ENCODE measurements around the gene PAK5.

Gene PAK5

DNA sequence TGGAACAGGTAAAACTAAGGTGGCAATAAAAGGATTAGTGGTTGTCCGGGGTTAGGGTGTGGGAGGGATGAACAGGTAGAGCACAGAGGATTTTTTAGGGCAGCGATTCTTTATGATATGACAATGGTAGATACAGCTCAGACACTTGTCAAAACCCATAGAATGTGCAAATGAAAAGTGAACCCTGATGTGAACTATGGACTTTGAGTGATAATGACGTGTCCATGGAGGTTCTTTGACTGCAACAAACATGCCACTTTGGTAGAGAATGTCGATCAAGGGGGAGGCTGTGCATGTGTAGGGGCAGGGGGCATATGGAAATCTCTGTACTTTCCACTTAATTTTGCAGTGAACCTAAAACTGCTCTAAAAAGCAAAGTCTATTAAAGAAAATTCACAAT lies 223.8 kb downstream of the PAK5 start:
- no peak for DNase-seq

DNA sequence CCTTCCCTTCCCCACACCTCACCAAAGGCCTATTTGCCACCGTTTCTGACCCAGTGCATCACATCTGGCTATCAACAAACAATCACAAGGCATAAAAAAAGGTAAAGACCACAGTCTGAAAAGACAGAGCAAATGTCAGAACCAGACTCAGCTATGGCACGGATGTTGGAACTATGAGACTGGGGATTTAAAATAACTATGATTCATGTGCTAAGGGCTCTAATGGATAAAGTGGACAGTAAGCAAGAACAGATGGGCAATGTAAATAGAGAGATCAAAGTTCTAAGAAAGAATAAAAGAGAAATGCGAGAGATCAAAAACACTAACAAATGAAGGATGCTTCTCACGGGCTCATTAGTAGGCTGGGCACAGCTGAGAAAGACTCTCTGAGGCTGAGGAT lies 225.0 kb downstream of the PAK5 start:
- no peak for DNase-seq

DNA sequence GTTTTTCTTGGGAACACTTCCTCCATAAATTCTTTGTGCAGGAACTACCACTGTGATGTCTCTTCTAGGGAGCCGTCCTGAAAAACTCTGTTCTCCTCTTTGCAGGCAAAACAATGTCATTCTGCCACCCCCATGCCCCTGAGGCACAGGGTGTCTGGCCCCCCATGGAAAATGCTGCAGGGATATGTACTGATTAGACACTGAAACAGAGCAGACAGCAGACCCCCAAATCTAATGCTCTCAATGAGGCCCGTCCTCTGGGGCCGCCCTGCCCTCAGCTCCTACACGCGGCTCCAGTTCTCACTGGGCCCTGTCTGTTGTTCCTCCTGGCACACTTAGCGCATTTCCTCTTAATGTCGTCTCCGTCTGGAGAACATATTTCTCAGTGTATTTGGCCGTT lies 227.0 kb downstream of the PAK5 start:
- no peak for DNase-seq

DNA sequence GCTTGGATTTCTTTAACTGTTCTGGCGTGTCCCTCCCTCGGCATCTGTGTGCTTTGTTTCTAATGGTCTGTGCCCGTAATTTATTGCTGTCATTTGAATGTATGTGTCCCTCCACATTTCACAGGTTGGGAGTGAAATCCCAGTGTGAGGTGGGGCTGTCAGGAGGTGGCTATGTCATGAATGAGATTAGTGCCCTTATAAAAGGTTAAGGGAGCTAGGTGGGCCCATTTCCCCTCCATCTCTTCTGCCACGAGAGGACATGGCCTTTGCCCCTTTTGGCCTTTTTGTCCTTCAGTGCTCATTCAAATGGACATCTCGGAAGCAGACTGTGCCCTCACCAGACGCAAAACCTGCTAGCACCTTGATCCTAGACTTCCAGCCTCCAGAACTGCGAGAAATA lies 228.2 kb downstream of the PAK5 start:
- DNase-seq = no peak

DNA sequence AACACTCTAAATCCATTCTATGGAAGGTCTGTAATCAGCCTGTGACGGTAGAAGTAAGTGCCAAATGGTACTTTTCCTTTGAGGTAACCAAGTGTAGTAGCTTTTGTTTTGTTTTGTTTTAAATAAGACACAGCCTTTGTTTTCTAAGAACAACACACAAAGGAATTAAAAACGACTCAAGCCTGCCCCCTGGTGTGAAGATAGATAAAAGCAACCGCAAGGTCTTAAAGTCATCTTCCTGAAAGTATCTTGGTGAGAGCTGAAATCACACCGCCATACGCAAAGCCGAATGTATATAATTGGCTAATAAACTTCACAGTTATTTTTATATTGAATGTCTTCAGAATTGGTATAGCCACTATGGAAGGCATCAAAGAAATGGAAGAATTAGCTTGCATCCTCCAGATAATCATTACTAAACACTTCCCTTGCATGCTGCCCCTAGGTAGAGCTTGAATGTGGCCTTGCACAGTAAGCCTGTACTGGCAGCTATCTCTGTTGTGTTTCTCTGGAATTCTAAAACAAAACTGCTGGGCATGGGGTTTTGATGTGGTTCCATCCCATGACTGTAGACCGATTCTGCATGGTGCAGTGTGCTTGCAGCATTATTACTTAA lies 228.9 kb downstream of the PAK5 start:
- DNase-seq = peak; percentile 77

DNA sequence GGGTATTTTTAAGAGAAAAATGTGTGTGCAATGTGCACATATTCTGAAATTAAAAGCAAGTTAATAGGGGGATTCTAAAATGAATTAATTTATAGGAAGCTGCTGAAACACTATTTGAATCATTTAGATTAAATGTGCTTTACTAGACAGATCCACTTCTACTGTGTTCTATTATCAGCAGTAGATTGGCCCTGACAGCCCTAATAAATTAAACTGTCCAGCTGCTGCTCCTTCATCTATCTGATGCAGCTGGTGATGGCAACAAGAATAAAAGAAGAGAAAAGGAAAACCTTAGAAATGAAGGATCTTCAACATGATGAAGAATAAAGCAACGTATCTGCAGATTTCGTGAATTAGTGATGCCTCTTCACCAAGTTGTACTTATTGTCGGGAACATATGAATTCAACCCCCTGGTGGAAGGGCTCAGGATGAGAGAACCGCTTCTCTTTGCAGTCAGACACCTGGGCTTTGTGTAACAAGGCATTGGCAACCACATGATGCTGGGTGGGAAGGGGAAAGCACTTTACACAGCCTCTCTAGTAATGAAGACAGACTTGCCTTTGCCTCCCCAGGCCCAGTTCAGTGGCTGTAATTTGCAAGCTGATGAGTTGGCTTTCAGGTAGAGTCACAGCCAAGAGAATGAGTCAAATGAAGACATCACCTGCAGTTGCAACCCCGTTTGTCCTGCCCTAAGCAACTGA lies 230.1 kb downstream of the PAK5 start:
- peak; percentile 18 for DNase-seq

DNA sequence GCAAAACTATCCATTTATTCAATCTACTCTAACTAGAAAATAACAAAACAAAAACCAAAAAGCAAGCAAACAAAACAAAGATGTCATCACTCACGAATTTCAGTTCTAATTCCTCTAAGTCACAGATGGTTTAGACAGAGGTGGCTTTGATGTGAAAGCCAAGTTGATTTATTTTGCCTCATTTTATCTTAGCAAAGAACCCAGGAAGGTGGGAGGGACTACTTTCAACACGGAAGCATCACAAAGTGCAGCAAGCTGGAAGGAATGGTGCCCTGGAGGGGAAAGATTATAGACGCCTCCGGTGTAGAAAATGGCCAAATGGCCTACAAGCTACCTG lies 236.1 kb downstream of the PAK5 start:
- no peak for DNase-seq

DNA sequence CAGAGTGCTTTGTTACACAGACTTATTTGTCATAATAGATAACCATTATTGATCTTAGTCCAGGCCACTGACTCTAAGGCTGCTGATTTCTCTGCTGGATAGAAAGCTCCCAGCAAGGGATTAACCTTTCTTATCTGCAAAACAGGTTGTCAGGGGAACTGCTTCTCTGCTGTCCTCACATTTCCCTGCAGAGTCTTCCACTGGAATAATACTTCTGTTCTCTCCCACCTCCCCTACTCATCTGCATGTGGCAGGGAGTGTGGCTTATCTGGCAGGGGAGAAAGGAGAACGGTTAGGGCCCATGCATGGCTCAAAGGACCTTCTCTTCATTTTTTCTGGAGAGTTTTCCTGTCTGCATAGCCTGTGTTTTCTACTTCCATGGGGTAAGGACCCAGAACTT lies 238.3 kb downstream of the PAK5 start:
- no peak for DNase-seq

DNA sequence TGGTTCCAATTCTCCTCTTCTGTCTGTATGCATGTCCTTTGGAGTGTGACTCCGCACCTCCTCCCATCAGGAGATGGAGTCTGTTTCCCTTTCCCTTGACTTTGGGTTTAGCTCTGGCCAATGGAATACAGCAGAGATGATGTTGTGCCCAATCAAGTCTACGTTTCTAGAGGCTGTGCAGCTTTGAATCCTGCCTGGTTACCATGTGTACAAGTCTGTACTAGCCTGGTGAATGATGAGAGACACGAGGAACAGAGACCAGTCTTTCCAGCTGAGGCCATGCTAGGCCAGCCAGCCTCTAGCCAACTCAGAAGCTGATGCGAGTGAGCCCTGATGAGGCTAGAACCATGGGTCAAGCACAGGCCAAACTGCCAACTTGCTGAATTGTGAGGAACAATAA lies 241.3 kb downstream of the PAK5 start:
- no peak for DNase-seq

DNA sequence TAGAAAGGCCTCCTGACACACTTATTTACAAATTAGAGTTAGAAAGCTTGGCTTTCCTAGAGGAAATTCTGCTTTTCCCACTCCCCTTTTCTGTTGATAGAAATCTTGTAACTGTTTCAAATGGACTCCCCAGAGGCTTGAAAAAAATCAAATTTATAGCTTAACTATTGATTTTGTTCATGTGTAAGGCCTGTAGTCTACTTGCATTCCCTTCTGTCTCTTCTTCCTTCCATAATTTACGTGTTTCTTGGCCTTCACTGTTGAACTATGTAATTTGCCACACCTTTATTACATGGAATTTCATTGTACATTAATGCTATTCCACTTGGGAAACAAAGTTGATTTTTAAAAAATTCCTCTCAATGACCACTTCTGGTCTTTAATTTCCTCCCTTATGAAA lies 243.1 kb downstream of the PAK5 start:
- no peak for DNase-seq

DNA sequence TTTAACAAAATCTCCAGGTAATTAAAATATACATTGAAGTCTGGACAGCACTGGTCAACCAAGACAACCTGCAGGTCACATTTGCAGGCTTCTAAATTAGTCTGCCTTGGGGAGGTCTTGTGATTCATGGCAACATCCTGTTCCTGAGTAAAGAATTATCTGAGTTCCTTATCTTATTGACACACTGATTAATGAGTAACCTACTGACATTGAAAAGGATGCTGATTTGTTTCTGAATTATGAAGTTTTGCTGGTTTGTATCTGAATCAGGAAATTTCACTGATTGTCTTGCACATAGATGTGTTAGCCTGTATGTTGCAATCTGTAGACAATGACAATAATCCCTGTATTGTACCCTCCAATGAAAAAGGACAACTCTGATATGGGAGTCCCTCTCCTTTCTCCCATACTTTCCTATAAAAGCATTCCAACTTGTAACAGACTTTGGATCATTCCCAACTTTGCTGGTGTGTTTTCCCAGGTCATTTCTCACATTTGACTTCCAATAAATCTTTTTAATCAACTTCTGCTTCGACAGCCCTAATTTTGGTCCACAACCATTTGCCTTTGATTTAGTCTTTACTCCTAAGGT lies 244.5 kb downstream of the PAK5 start:
- DNase-seq = no peak

DNA sequence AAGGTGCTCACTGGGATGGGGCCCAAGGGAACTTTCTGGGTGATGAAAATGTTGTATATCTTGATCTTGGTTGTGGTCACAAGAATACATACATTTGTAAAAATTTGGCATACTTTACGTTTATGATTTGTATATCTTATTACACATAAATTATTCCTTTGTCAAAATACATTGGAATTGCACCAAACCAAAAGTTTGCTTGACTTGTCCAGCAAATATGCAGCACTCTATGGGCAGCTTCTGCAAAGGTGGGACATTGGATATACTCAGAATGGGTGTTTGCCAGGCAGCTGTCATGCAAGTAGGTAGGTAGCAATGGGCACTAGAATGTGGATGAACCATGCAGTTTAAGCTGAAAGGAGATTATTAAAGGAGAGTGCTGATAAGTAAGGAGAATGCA lies 246.5 kb downstream of the PAK5 start:
- DNase-seq = no peak

DNA sequence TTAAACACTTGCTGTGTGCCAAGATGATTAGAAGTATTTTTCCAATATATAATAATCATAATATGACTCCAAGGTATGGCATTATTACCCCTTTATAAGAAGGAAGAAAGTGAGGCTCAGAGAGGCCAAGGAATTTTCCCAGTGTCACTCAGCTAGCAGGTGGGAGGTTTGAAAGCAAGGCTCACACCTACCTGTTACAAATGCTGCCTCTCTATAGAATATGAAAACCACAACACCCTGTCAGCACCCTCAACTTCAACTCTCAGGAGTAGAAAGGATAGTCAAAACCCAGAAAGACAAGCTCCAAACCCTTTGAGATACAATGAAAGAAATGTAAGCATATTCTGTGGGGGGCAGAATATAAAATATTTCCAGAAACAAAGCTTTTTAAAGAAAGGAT lies 247.8 kb downstream of the PAK5 start:
- no peak for DNase-seq

DNA sequence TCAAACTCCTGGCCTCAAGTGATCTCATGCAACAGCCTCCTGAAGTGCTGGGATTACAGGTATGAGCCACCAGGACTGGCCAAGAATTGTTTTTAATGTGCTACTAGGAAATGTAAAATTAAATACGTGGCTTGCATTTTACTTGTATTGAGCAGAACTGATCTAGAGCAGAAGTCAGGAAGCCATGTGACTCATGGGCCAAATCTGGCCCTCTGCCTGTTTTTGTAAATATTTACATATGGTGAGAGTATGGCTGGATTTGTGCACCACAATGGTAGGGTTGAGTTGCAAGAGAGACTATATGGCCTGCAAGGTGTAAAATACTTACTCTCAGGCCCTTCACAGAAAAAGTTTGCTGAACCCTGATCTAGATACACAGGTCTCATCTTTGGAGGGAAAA lies 248.7 kb downstream of the PAK5 start:
- peak; percentile 73 for DNase-seq

DNA sequence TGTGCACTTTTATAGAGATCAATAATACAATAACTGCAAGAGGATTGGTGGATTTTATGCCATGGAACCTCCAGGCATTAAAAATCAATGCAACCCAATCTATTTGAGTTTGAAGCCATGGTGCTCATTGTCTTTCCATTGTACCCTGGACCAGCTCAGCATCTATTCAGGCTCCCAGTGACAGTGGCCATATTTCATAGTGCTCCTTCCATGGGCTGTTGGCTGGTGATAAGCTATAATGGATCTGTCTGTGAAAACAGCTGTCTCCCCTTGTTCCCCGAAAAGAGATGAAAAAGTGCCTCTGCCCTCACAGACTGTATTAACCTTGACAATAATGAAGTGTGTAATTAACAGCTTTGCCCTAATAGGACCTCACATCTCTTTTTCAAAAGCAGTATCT lies 250.2 kb downstream of the PAK5 start:
- no peak for DNase-seq

DNA sequence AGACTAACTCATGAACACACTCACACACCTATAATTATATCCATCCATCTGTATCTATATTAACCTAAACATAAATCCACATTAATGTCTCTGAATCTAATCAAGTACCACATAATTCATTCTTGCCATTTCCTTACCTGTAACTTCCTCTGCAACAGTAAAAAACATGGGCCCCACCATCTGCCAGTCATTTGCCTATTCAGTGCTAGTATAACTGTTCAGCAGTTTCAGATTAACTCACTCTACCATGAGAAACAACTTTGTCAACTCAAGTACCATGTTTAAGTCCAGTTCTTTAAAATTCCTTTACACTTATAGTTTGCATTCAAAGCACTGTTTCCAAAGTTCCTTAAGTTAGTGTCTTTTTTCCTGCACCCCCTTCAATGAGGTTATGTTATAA lies 255.7 kb downstream of the PAK5 start:
- peak; percentile 71 for DNase-seq

DNA sequence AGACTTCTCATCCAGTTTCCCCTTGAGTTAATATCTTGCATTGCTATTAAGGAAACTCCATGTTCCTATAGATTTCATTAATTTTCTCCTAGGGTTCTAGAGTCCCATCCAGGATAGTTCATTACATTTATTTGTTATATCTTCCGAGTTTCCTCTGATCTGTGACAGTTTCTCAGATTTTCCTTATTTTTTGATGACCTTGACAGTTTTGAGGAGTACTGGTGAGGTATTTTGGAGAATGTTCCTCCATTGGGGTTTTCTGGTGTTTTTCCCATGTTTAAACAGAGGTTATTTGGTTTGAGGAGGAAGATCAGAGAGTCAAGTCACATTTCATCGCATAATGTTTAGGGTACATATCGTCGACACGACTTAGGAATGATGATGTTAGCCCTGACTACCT lies 256.7 kb downstream of the PAK5 start:
- no peak for DNase-seq

DNA sequence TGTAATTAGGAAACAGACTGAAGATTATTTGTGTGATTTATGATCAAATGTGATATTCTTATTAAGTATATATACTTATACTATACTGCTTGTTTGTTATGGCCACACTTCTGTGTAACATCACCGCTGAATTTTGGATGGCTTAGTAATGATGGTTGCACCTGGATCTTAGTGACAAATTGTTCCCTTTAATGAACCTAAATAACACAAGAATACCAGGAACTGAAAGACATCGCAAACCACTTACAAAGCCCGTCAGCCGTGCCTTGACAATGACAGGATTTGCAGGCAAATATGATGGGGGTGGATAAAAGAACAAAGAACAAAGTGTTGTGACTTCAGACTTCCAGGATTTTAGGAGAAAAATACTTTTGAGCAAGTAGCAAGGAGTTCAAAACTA lies 257.4 kb downstream of the PAK5 start:
- peak; percentile 11 for DNase-seq

DNA sequence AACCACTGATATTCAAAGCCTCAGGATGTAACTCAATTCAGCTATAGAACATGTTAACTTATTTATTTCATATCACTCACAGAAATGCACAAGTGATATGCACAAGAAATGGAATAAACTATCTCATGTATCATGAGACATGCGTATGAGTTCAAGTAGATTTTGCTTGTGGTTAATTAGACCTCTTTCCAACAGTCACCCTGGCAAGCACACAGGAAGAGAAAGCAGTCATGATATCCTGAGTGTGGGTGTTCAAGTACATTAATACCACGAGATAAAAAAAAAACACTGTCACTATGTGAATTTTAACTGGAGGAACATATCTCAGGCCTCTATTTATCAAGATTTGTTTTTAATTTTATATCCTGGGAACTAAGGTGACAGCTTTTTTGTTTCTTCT lies 260.3 kb downstream of the PAK5 start:
- no peak for DNase-seq

DNA sequence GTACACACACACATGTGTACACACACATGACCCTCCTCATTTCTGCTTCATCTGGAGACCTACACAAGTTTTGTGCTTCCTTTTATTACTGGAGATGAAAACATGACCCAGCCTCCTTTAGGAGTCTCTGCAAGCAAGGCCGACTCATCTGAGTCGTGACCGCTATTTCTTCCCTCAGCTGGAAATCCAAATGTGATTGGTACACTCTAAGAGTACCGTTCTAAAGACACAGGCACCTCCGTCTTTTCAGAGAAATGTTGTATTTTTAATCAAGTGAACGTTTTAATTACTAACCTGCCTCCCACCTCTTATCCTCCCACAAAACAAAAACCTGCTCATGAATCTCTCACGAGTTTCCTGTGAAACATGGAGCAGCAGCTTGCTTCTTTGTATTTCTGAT lies 261.5 kb downstream of the PAK5 start:
- DNase-seq = no peak

DNA sequence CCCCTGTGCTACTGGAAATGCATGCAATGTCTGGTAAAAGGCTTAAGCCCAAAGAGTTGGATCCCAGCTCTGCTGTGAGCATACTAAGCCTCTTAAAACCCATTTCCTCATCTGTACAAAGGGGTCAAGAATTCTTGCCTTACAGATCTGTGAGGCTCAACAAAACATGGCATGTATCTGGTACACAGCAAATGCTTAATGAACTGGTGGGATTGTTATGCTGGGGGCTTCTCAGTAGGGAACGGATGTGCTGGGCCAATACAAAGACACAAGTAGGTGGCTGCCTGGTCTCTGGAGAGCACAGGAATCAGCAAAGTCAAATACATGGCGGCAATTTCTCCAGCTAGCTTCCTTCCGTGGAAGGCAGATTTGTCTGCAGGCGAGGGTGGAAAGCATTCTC lies 262.2 kb downstream of the PAK5 start:
- no peak for DNase-seq

DNA sequence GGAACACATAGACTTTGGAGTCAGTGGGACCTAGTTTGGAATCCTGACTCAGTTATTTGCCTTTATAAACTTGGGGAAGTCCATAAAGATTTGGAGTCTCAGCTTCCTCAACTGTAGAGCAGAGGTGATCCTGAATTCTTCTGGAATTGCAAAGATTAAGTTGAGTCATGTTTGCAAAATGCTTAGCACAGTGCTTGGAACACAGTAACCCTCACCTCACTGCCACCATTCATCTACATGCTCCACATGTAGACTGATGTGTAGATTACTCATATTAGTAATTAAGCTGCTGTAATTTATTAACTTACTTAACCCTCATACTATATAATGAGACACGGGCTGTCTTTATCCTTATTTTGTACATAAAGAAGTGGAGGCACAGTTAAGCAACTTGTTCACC lies 263.0 kb downstream of the PAK5 start:
- no peak for DNase-seq

DNA sequence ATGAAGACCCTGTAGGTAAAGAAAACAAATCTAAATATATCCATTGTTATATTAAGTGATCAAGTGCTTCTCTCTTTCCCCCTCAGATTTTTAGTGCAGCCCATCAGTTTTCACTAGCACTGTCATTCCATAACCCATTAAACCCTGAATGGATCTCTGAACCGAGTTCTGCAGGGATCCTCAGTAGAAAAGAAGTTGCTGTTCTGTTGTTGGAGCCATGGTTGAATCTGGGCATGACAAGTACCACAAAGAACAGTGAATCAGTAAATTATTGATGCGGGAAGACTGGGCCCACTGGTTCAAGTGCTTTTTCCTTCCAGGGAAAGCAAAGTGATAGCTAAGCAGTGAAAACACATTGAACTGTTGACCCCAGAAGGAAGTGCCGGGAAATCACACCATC lies 264.1 kb downstream of the PAK5 start:
- DNase-seq = no peak

DNA sequence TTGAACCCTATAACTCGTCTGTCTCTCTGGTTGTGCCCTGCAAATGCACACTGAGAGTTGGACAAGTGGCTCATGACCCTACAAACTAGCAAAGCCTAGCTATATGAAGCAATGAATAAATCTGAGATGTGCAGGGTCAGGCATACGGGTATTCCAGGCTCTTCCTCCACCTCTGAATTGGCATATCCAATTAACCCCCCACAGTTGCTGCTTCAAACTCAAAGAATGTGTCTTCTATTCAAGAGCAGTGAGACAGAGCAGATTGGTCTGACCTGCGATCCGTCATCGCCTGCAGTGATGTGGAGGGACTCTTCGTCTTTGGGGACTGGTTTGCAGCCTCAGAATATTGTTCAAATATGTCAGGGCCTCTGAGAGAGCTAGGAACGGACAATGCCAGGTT lies 264.7 kb downstream of the PAK5 start:
- DNase-seq = peak; percentile 81
